Panc1 (cell line): Measurements from ENCODE around the gene CMPK1.

ENCODE experiments used
- CTCF ChIP-seq: fragments of 450-650 bp; IDR thresholded peaks from 2 replicates; pipeline ENCODE4 v1.5.1; 2017; ENCODE audit warnings: mild to moderate bottlenecking
- POLR2AphosphoS5 ChIP-seq: IDR thresholded peaks from 2 replicates; pipeline ENCODE4 v1.6.1; 2012; ENCODE audit warnings: mild to moderate bottlenecking, low read depth, low read length, moderate library complexity

GRCh38 chr1:47393141-47393540, 59.6 kb downstream of the CMPK1 start:
- no peak for TF ChIP-seq CTCF
- TF ChIP-seq POLR2AphosphoS5, result no peak
